OCI-LY1 (cell line): ENCODE data around the gene MGAT3.

Experiments
- H2AFZ ChIP-seq: fragments of 200-600 bp; sonication (generic), shearing (Covaris generic); 2 replicates; pipeline ENCODE4 v1.6.0; 2014; ENCODE audit warnings: antibody characterized with exemption, mild to moderate bottlenecking, low read length
- H3F3A ChIP-seq: fragments of 200-600 bp; sonication (generic), shearing (Covaris generic); 2 replicates; pipeline ENCODE4 v1.6.0; 2014; ENCODE audit warnings: mild to moderate bottlenecking, antibody characterized with exemption, low read length, moderate library complexity; ENCODE audit not compliant: insufficient read depth
- H3K27ac ChIP-seq: fragments of 200-600 bp; sonication (generic); 2 replicates; pipeline ENCODE4 v1.5.1; 2014; ENCODE audit warnings: low read length, mixed run types, mild to moderate bottlenecking, low read depth; ENCODE audit not compliant: poor library complexity, severe bottlenecking
- H3K27me3 ChIP-seq: fragments of 200-600 bp; sonication (generic); 2 replicates; pipeline ENCODE4 v1.6.0; 2014; ENCODE audit warnings: antibody characterized with exemption, mild to moderate bottlenecking, low read length, moderate library complexity; ENCODE audit not compliant: insufficient read depth
- H3K36me3 ChIP-seq: fragments of 200-600 bp; sonication (generic); 2 replicates; pipeline ENCODE4 v1.6.1; 2014; ENCODE audit warnings: mild to moderate bottlenecking, antibody characterized with exemption, low read length, moderate library complexity, mixed read lengths; ENCODE audit not compliant: insufficient read depth
- H3K4me1 ChIP-seq: fragments of 200-600 bp; sonication (generic); 2 replicates; pipeline ENCODE4 v1.5.1; 2014; ENCODE audit warnings: mild to moderate bottlenecking, low read length, moderate library complexity; ENCODE audit not compliant: insufficient read depth, severe bottlenecking
- H3K4me2 ChIP-seq: fragments of 200-600 bp; sonication (generic), shearing (Covaris generic); 2 replicates; pipeline ENCODE4 v1.6.1; 2014; ENCODE audit warnings: low read length
- H3K4me3 ChIP-seq: fragments of 200-600 bp; sonication (generic); 2 replicates; pipeline ENCODE4 v1.5.1; 2014; ENCODE audit warnings: low read length, low read depth, mild to moderate bottlenecking, mixed read lengths; ENCODE audit not compliant: poor library complexity, severe bottlenecking
- H3K79me2 ChIP-seq: fragments of 200-600 bp; shearing (Covaris generic); 2 replicates; pipeline ENCODE4 v1.6.1; 2016; ENCODE audit warnings: mixed run types, low read length, mixed read lengths; ENCODE audit not compliant: insufficient read depth
- H3K9ac ChIP-seq: fragments of 200-600 bp; sonication (generic), shearing (Covaris generic); 2 replicates; pipeline ENCODE4 v1.6.1; 2014; ENCODE audit warnings: mild to moderate bottlenecking, low read length, mixed read lengths
- H3K9me2 ChIP-seq: fragments of 200-600 bp; sonication (generic), shearing (Covaris generic); 2 replicates; pipeline ENCODE4 v1.6.1; 2014; ENCODE audit warnings: low read depth, mild to moderate bottlenecking, low read length, mixed read lengths
- H3K9me3 ChIP-seq: fragments of 200-600 bp; shearing (Covaris generic); 2 replicates; pipeline ENCODE4 v1.6.1; 2014; ENCODE audit warnings: low read length, mixed read lengths
- H4K20me1 ChIP-seq: fragments of 200-600 bp; sonication (generic), shearing (Covaris generic); 2 replicates; pipeline ENCODE4 v1.6.0; 2016; ENCODE audit warnings: mild to moderate bottlenecking, low read length; ENCODE audit not compliant: insufficient read depth
- CTCF ChIP-seq: fragments of 200-600 bp; sonication (generic), shearing (Covaris generic); IDR thresholded peaks from 2 replicates; pipeline ENCODE4 v1.5.1; 2017; ENCODE audit warnings: mild to moderate bottlenecking, antibody characterized with exemption, low read length, moderate library complexity, mixed read lengths
- EZH2 ChIP-seq: fragments of 200-600 bp; sonication (generic), shearing (Covaris generic); IDR thresholded peaks from 2 replicates; pipeline ENCODE4 v1.8.0; 2017; ENCODE audit warnings: borderline replicate concordance, mixed run types, mild to moderate bottlenecking, antibody characterized with exemption, low read length, moderate library complexity, mixed read lengths

MGAT3 gene

GRCh38 chr22:39514373-39514973 is 57.7 kb downstream of the MGAT3 start:
- no peaks in the 10 kb centered on the region for H4K20me1 ChIP-seq
- no peak overlapping the region for H2AFZ ChIP-seq
- peaks cover 18% of the 10 kb centered on the region for H3K4me1 ChIP-seq
- TF ChIP-seq EZH2, result no peak
- peak; percentile 80 for TF ChIP-seq CTCF
- H3K9me2 ChIP-seq, result no peaks in the 10 kb centered on the region
- H3K9me3 ChIP-seq, result no peaks in the 10 kb centered on the region
- H3K4me2 ChIP-seq, result no peak overlapping the region
- H3K27me3 ChIP-seq, result no peaks in the 10 kb centered on the region
- 0 out of 2 replicates have a peak, but pooled peaks cover under 1% of the 10 kb centered on the region for H3K79me2 ChIP-seq
- H3K4me3 ChIP-seq, result no peak overlapping the region
- no peak overlapping the region for H3K9ac ChIP-seq
- H3F3A ChIP-seq, result 0 out of 2 replicates have a peak, but pooled peaks cover 6% of the 10 kb centered on the region
- H3K36me3 ChIP-seq, result peaks cover 86% of the 10 kb centered on the region
- no peak overlapping the region for H3K27ac ChIP-seq

- H3K4me3 ChIP-seq, result no peak overlapping the region
- H3K79me2 ChIP-seq, result peaks cover under 1% of the 10 kb centered on the region
- no peak overlapping the region for H3K9ac ChIP-seq
- no peaks in the 10 kb centered on the region for H4K20me1 ChIP-seq
- peaks cover 18% of the 10 kb centered on the region for H3K4me1 ChIP-seq
- peaks cover 77% of the 10 kb centered on the region for H3K36me3 ChIP-seq
- H2AFZ ChIP-seq, result no peak overlapping the region
- no peak for TF ChIP-seq EZH2
- TF ChIP-seq CTCF, result no peak
- no peaks in the 10 kb centered on the region for H3K9me2 ChIP-seq
- H3K4me2 ChIP-seq, result no peak overlapping the region
- no peak overlapping the region for H3K27ac ChIP-seq
- no peaks in the 10 kb centered on the region for H3K27me3 ChIP-seq
- H3F3A ChIP-seq, result 0 out of 2 replicates have a peak, but pooled peaks cover 6% of the 10 kb centered on the region
- no peaks in the 10 kb centered on the region for H3K9me3 ChIP-seq
Measured at GRCh38 chr22:39515266-39516050, 58.6 kb downstream of the MGAT3 start.

GRCh38 chr22:39517470-39517869 is 60.7 kb downstream of the MGAT3 start:
- Histone ChIP-seq H3K79me2 (peaks cover 14% of the 10 kb centered on the region), H3K4me1 (peaks cover 30% of the 10 kb centered on the region), H4K20me1 (no peaks in the 10 kb centered on the region), H3K4me2 (no peak overlapping the region), H3K4me3 (no peak overlapping the region), H3K9me3 (no peaks in the 10 kb centered on the region), H2AFZ (no peak overlapping the region), H3K27me3 (no peaks in the 10 kb centered on the region), H3K9ac (no peak overlapping the region), H3K36me3 (peaks cover 77% of the 10 kb centered on the region), H3F3A (0 out of 2 replicates have a peak, but pooled peaks cover 6% of the 10 kb centered on the region), H3K9me2 (no peaks in the 10 kb centered on the region), H3K27ac (no peak overlapping the region)
- TF ChIP-seq EZH2 (no peak), CTCF (no peak)
